ENCODE data around the gene FAM107A.

Gene FAM107A

GRCh38 chr3:58536501-58537411 is 40.4 kb downstream of the FAM107A start, which contains the start of gene ACOX2:
Gene ACOX2, minus strand, starts transcription at chr3:58537190. Its CDS starts 2,084 bp downstream, at chr3:58535106.
- H3K4me3 ChIP-seq (replicated peaks; ENCODE audit: insufficient read depth, low read length), result no peak within 1 kb of the TSS
- H3K27me3 ChIP-seq (ENCODE audit: insufficient read depth, poor library complexity, severe bottlenecking), result no peaks in the 10 kb centered on the region
- TF ChIP-seq SPI1 (IDR thresholded peaks at IDR 0.05; ENCODE audit: borderline replicate concordance, low read depth) (no peak), POLR2AphosphoS5 (IDR thresholded peaks at IDR 0.05; ENCODE audit: low read depth) (no peak), REST (IDR thresholded peaks at IDR 0.05; ENCODE audit: insufficient replicate concordance, low read depth) (no peak), GABPA (IDR thresholded peaks at IDR 0.05; ENCODE audit: low read depth) (no peak), CTCF (IDR thresholded peaks at IDR 0.05; ENCODE audit: insufficient read depth, low read length) (no peak)
- DNase-seq (ENCODE audit: low read depth in 1 of 2, low spot score in 1 of 2), result no peak
- no peak within 1 kb of the TSS for H3K27ac ChIP-seq (replicated peaks)

- DNase-seq (ENCODE audit: low read depth in 1 of 2, low spot score in 1 of 2), result no peak
- Histone ChIP-seq H3K27ac (replicated peaks) (no peak overlapping the region), H3K4me3 (replicated peaks; ENCODE audit: insufficient read depth, low read length) (no peak overlapping the region), H3K27me3 (ENCODE audit: insufficient read depth, poor library complexity, severe bottlenecking) (no peaks in the 10 kb centered on the region)
- TF ChIP-seq POLR2AphosphoS5 (IDR thresholded peaks at IDR 0.05; ENCODE audit: low read depth) (no peak), GABPA (IDR thresholded peaks at IDR 0.05; ENCODE audit: low read depth) (no peak), CTCF (IDR thresholded peaks at IDR 0.05; ENCODE audit: insufficient read depth, low read length) (no peak), REST (IDR thresholded peaks at IDR 0.05; ENCODE audit: insufficient replicate concordance, low read depth) (no peak), SPI1 (IDR thresholded peaks at IDR 0.05; ENCODE audit: borderline replicate concordance, low read depth) (no peak)
These were observed 41.4 kb downstream of the FAM107A start for GRCh38 chr3:58535531-58536500.

- H3K4me3 ChIP-seq (replicated peaks; ENCODE audit: insufficient read depth, low read length), result no peak overlapping the region
- no peak for DNase-seq (ENCODE audit: low read depth in 1 of 2, low spot score in 1 of 2)
- H3K27me3 ChIP-seq (ENCODE audit: insufficient read depth, poor library complexity, severe bottlenecking), result no peaks in the 10 kb centered on the region
- TF ChIP-seq POLR2AphosphoS5 (IDR thresholded peaks at IDR 0.05; ENCODE audit: low read depth), result no peak
- no peak for TF ChIP-seq SPI1 (IDR thresholded peaks at IDR 0.05; ENCODE audit: borderline replicate concordance, low read depth)
- no peak for TF ChIP-seq GABPA (IDR thresholded peaks at IDR 0.05; ENCODE audit: low read depth)
- no peak for TF ChIP-seq CTCF (IDR thresholded peaks at IDR 0.05; ENCODE audit: insufficient read depth, low read length)
- TF ChIP-seq REST (IDR thresholded peaks at IDR 0.05; ENCODE audit: insufficient replicate concordance, low read depth), result no peak
- no peak overlapping the region for H3K27ac ChIP-seq (replicated peaks)
These were observed 42.3 kb downstream of the FAM107A start for GRCh38 chr3:58534592-58535494.
